GM18511 (cell line): Measurements from ENCODE around the gene PLCB2.

Source experiments
- ATAC-seq: cut with Tn5 transposase; IDR thresholded peaks from one replicate; pipeline ENCODE4 v1.9.1; 2021; ENCODE audit warnings: mild to moderate bottlenecking, moderate library complexity; ENCODE audit not compliant: unreplicated experiment

The PLCB2 gene, protein sequence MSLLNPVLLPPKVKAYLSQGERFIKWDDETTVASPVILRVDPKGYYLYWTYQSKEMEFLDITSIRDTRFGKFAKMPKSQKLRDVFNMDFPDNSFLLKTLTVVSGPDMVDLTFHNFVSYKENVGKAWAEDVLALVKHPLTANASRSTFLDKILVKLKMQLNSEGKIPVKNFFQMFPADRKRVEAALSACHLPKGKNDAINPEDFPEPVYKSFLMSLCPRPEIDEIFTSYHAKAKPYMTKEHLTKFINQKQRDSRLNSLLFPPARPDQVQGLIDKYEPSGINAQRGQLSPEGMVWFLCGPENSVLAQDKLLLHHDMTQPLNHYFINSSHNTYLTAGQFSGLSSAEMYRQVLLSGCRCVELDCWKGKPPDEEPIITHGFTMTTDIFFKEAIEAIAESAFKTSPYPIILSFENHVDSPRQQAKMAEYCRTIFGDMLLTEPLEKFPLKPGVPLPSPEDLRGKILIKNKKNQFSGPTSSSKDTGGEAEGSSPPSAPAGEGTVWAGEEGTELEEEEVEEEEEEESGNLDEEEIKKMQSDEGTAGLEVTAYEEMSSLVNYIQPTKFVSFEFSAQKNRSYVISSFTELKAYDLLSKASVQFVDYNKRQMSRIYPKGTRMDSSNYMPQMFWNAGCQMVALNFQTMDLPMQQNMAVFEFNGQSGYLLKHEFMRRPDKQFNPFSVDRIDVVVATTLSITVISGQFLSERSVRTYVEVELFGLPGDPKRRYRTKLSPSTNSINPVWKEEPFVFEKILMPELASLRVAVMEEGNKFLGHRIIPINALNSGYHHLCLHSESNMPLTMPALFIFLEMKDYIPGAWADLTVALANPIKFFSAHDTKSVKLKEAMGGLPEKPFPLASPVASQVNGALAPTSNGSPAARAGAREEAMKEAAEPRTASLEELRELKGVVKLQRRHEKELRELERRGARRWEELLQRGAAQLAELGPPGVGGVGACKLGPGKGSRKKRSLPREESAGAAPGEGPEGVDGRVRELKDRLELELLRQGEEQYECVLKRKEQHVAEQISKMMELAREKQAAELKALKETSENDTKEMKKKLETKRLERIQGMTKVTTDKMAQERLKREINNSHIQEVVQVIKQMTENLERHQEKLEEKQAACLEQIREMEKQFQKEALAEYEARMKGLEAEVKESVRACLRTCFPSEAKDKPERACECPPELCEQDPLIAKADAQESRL

DNA sequence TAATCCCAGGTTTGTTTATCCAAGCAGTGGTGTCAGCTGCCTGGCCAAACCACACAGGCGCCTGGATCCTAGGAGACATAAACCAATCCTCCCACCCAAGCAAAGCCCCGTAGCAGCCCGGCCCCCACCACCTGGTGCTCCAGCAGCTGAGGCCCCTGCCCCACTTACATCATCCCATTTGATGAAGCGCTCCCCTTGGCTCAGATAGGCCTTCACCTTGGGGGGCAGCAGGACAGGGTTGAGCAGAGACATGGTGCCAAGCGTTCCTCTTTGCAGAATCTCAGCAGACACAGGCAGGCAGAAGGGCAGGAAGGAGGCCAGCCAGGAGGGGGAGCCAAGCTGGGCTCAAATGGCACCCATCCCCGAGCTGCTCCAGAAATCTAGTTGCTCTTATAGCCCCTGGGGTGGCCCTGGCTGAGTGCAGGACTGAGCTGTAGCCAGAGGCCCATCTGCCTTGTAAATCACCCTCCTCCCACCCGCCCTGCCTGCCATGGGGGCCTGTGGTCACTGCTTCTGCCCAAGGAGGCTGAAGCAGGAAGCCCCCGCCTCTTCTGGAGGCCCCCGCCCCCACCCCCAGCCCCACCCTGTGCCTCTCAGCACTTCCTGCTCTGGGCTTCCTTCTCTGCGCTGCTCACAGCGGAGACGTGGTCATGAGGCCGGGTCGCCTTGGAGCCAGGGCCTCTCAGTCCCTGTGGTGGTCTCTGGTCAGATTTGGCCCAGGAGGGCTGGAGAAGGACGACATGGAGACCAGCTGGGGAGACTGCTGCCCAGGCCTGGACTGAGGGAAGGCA lies at the start of gene PLCB2:
TSS of gene PLCB2 (minus strand) at position 515 of the 791 bp plus-strand sequence. CDS start at position 252, 263 bp downstream.
- peak; percentile 77 for ATAC-seq

DNA sequence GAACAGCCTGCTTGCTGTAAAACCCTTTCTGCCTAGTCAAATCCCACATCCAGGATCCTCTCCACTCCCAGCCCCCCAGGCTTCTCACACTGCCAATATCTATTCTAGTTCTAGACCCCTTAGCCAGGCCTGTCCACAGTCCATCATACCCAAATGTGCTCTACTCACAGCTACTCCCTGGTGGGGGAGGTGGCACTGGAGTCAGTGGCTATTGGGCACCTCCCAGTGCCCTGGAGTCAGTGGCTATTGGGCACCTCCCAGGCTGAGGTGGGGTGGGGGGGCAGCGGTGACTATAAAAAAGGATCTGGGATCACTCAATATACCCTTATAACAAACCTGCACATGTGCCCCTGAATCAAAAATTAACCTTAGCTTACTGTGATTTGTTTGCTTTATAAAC lies 49.5 kb upstream of the PLCB2 start:
- ATAC-seq, result no peak

DNA sequence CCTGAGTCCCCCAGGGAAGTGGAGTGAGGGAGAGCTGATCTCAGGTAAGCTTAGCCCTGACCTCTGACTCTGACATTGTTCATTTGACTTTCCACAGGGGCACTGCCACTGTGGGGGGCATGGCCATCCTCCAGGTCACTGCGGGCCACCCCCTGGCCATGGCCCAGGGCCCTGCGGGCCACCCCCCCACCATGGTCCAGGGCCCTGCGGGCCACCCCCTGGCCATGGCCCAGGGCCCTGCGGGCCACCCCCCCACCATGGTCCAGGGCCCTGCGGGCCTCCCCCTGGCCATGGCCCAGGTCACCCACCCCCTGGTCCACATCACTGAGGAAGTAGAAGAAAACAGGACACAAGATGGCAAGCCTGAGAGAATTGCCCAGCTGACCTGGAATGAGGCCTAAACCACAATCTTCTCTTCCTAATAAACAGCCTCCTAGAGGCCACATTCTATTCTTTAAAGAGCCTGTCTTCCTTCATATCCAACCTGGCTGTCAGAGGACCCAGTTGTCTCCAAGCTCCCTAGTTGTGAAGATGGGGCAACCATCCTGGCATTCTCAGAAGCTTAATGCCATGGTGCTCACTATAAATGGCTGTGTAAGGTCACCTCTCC lies 48.3 kb upstream of the PLCB2 start:
- ATAC-seq, result no peak

DNA sequence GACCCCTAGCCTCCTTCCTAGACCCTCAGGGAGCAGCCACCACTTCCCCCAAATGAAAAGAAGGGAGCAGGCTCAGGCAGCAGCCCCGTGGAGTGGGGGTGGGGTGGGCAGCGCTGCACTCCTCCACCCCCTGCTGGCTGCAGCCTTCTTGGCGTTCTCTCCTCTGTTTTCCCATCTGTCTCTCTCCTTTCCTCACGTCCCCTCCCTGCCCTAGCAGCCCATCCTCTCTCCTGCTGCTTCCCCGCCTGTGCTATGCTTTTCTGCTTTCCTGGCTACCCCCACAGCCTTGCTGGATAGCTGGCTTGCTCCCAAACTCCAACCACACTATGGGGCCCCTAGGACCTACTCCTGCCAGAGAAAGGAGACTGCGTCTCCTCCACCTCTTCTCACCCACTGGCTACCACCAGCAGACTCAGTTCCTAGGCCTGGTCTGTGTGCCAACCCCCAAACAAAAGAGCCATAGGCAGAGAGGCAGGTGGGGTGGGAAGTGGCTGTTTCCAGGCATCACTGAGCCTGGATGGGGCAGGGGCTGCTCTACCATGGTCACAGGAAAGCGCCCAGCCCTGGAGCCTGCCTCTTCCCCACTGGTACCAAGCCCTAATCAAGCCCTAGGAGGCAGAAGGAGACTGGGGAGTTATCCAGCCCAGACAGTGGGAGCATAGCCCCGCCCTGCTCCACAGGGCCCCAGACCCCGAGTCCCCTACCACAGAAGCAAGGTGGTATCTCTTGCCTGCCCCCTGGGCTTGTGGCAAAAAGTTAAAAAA lies 46.9 kb upstream of the PLCB2 start:
- no peak for ATAC-seq

DNA sequence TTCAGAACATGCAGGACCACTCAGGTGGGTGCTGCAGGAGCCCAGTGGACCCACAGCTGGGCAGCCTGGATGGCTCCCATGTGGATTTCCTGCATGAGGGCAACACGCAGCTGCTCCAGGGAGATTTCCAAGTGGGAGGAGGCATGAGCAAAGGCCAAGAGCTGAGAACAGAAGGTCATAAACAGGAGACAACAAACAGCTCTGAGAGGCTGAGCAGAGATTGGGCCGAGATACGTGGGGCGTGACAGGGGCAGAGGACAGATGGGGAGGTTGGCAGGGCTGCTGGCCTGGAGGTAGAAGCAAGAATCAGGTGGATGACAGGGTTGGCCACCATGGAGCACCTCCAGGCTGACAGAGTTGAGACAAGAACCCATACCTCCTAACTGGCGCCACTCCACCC lies 46.0 kb upstream of the PLCB2 start:
- ATAC-seq, result no peak

DNA sequence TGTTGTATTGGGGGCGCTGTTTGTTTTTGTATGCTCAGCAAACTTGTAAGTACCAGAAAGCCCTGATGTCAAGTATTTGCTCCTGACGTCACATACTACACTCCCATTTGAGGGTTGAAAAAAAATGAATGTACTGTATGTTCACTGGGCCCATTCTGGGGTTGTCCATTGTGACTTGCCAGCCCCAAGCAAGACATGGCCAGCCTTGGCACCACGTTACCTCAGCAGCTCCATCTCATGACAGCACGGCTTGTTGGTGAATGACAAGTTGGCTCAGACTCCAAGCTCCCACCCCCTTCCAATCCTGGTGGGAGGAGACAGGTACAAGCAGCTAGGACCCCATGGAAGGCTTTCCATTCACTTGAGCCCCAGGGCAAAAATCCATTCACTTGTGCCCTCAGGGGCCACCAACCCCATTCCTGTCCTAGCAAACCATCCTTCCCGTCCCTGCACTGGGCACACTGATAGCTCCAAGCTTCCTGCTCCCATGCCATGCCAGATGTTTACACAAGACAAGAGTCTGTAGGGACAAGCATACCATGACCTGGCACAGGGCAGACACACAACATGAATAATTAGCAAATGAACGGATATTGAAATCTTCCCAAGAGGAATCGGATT lies 44.7 kb upstream of the PLCB2 start:
- ATAC-seq, result no peak

DNA sequence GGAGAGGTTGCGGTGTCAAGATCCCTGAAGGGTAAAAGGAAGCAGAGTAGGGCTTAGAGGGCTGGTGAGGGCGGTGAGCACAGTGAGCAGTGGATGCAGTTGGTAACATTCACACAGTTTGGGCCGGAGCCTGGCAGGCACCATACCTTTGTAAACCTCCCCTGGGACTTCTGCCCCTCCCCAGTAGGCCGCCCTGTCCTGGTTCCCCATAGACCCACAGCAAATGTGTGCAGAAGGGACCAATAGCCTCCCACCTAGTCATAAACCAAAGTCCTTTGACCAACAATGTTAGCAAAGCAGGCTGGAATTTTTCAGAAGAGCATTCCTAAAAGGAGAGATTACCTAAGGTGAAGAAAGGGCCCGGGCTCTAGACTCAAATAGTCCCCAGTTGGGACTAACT lies 41.4 kb upstream of the PLCB2 start:
- ATAC-seq, result no peak

DNA sequence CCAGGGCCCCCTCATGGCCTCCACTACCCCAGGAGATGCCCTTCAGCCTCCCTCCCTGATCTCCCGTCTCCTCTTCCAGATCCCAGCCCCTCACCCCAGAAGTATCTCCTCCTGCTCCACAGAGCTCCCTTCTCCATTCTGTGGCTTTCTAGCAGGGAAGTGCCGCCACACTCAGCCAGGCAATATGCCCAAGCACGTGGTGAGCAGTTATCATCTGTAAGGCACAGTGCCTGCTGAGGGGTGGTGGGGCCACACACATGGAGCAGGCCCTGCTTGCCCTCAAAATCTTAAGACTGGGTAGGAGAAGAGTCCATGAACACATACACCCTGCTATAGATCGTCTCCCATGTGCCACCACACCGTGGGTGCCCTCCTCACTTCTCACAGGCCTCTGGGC lies 40.7 kb upstream of the PLCB2 start:
- no peak for ATAC-seq

DNA sequence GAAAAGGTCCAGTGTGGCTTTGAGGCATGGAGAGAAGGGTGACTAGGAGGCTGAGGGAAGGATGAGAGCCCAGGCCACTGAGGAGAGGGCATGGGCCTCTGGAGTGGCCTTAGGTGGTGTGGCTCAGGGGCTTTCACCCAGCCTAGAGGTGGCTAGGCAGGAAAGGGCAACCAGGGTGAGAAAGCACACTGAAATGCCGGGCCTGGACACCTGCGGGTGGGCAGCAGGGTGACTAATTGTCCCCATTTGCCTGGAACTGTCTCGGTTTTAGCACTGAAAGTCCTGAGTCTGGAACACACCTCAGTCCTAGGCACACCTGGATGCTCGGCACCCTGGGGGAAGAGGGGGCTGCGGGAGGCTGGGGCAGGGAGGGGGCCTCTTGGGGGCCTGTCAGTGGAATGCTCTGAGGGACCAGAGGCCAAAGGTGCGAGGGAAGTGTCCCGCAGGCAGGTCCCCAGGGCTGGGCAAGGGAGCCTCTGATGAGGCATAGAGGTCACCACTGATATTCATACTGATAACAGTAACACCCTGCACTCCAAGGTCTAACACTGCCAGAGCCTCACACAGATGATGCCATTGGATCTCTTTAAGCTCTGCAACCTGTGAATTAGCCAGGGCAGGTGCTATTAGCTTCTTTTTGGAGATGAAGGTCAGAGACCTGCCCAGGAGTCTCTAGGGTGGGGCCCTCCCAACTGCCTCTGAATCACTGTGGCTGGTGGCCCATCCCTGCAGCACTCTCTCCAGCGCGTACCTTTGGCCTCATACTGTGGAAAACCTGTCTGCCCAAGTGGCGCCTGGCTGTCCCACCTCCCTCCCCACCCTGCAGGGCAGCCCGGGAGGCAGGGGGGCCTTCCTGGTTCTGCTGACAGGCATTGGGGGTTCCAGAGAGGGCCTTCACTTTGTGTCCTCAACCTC lies 40.1 kb upstream of the PLCB2 start:
- ATAC-seq, result no peak

DNA sequence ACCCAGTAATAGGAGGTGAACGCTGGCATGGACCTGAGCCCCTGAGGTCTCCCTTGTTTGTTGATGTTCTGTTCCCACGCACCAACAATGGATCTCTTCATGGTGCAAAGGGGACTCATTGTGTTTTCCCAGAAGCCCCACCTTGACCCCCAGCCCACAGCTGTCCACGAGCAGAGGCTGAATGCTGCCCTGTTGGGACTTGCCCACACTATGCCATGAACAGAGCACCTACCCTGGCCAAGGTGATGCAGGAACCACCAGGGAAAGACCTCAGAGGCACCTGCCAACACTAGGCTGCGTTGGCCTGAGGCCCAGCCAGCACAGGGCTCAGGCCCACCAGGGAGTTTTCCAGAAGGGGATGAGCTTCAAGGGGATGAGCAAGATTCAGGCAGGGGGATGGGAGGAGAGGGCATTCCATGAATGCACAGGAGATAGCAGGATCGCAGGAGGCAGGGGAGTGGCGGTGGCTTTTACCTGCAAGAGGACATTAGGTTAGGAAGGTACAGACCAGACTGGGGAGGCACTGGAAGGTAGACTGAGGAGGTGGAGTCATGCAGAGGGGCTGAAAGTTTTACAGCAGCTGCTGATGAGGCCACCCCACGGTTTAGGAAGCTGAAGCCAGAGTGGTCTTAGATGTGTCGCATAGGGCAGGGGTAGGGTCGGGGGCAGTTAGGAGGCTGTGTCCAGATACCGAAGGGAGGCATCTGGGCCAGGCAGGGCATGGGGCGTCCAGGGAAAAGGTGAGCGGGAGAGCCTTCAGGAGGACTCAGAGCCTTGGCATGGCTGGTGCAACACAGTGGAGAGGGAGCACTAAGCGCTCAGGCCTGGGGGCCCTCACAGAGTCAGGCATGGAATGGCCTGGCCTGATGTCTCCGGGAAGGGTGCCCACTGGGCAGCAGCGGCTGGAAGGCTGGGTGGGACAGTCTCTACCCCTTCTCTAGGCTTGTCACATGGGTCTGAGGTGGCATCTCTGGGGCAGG lies 39.1 kb upstream of the PLCB2 start:
- ATAC-seq, result no peak

DNA sequence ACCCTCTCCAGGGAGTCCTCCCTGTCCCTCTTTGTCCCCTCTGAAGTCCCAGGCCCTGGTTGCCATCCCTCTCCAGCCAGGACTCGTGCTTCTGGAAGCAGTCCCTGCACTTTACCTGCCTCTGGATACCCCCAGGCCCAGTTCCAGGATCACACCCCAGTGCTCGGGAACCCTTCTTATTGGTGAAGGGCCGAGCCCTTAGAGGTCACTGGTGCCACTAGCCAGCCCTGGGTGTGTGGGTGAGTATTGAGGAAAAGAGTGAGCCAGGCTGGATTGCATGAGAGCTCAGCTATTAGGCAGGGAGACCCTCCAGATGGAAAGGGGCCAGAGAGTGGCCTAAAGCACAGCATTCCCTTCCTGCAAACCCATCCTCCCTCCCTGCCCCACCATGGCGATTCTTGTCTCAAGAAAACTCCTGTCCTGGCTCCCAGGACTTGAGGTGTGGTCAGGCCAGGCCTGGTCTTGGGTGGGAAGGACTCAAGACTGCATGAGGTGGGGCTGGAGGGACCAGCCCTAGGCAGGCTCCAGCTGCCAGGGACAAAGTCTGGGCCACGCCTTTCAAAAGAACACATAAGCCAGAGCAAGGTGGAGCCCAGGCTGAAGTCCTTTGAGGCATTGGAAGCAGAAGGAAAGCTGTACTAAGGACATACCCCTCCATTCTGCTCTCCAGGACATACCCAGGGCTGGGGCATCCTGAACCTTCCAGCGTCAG lies 38.3 kb upstream of the PLCB2 start:
- ATAC-seq, result no peak

DNA sequence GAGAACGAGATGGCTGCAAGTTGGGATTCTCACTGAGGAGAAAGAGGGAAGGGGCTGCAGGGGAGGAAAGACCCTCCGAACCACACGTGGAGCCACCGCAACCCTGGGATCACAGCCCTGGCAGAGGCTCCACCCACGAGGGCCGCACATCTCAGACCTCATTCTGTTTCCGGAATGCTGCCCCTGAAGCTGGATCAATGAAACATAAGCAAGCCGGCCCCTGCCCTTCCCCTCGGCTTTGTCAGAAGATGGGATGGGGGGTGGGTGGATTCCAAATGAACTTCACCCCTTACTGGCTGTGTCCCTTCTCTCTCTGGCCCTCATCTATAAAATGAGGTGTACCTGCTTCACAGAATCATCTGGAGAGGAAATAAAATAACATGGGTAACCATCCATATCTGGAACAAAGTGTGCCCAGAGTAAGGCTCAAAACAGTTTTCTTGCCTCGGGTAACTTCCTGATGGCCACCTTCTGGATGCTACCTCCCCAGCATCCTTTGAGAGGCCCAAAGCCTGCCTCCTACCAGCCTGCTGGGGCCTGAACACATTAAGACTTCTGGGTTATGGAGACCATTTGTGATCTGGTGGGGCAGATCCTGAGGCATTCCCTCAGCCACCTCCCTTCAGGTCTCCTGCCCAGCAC lies 37.6 kb upstream of the PLCB2 start:
- ATAC-seq, result no peak

DNA sequence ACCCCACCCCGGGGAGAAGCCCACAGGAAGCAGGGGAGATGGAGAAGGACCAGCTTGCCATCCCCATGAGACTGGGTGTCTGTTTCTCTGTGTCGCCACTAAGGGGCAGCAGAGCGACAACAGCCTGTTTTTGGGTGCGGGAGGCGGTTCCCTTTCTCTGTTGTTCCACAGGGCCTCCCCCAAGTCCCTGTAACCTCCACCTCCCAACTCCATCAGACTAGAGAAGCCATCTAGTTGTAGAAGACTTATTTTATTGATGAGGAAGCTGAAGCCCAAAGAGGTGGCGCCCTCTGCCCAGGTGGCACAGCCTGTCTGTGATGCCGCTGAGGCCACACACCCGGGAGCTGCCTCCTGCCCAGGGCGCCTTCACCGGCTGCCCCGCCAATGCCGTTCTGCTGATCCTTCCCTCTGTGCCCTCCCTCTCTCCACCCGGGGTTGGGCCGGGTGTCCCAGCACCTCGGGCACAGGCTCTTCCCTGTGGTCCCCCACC lies 36.9 kb upstream of the PLCB2 start:
- ATAC-seq, result no peak

DNA sequence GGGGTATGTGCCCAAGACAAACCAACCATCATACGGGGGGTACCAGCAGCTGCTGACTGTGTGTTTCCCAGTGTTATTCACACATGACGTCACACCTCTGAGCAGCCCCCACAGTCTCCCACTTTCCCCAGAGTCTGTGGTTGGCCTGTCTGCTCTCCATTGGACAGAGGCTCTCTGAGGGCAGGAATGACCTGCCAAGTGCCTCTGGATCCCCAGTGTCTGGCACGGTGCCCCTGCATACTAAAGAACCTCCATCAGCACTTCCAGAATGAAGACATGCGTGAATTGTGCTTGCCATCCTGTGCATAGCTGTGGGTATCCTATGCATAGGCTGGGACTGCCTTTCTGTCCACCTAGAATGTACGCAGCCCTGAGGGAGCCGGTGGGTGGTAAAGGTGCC lies 36.5 kb upstream of the PLCB2 start:
- no peak for ATAC-seq

DNA sequence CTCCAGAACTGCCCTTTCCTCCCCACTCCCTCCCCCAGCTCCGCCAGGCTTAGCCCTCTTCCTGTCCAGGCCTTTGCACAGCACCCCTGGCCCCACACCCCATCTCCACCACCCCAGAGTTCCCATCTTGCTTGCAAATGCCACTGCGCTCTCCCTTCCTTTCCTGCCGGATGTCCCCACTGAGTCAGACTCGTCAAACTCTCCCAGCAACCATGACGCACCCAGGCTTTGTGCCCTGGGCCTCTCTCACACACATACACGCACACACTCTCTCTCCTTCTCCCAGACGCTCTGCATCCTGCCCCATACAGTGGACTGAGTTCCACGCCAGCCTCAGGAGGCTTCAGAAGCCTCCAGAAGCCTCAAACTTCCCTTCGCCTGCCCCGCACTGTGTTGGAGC lies 35.8 kb upstream of the PLCB2 start:
- ATAC-seq, result no peak
